K562 (cell line): ENCODE results near the gene FADS1. TPM values are rescaled to one million over a fixed set of nuclear protein-coding genes. Genes with fewer than 3 reads are reported as not detected.
A peak's percentile ranks its signal among the peaks of the same experiment; 100 is the strongest.

Source experiments
- ATF1 ChIP-seq, 2 experiments: fragments of 450-650 bp in 1 of 2; IDR thresholded peaks; 2 replicates each; pipeline ENCODE4 v1.6.1; 2016; ENCODE audit warnings: missing compliant biosample characterization in 1 of 2, missing genetic modification characterization in 1 of 2
- DLX4 ChIP-seq: fragments of 250-450 bp; sonication (Bioruptor Pico); IDR thresholded peaks from 2 replicates; pipeline ENCODE4 v1.6.1; 2021; ENCODE audit warnings: mild to moderate bottlenecking
- EGR1 ChIP-seq: fragments of 450-650 bp; conservative IDR thresholded peaks from 2 replicates; pipeline ENCODE4 v1.6.1; 2017; ENCODE audit warnings: mild to moderate bottlenecking
- ETV5 ChIP-seq: sonication (generic); formaldehyde crosslinking; IDR thresholded peaks from 2 replicates; pipeline ENCODE4 v1.4.0; 2020; ENCODE audit warnings: low read depth, mild to moderate bottlenecking, missing genetic modification reagents
- KLF1 ChIP-seq: fragments of 450-650 bp; IDR thresholded peaks from 2 replicates; pipeline ENCODE4 v1.6.1; 2016; ENCODE audit warnings: missing genetic modification characterization, missing compliant biosample characterization
- NR1H2 ChIP-seq: sonication (generic); formaldehyde crosslinking; IDR thresholded peaks from 2 replicates; pipeline ENCODE4 v1.4.0; 2020; ENCODE audit warnings: mild to moderate bottlenecking, missing genetic modification reagents
- NR2C2 ChIP-seq, 2 experiments: fragments of 200-800 bp in 1 of 2; sonication (Bioruptor generic) in 1 of 2; sonication (generic) in 1 of 2; formaldehyde crosslinking in 1 of 2; IDR thresholded peaks; 2 replicates each; pipeline versions ENCODE4 v1.6.1 to v1.8.0; 2016 to 2022; ENCODE audit warnings: mild to moderate bottlenecking in 1 of 2, missing compliant biosample characterization in 1 of 2, missing genetic modification characterization in 1 of 2, missing genetic modification reagents in 1 of 2
- PRMT5 ChIP-seq: sonication (generic); formaldehyde crosslinking; IDR thresholded peaks from 2 replicates; pipeline ENCODE4 v1.5.0; 2020; ENCODE audit warnings: missing genetic modification reagents
- RBM25 ChIP-seq: fragments of 200-400 bp; formaldehyde crosslinking; IDR thresholded peaks from 2 replicates; pipeline ENCODE4 v1.6.1; 2018; ENCODE audit warnings: low read length, low read depth, moderate library complexity; ENCODE audit not compliant: severe bottlenecking
- SAP30 ChIP-seq: fragments of 200-600 bp; sonication (generic); IDR thresholded peaks from 2 replicates; pipeline ENCODE4 v1.6.1; 2012; ENCODE audit warnings: borderline replicate concordance, low read depth, mild to moderate bottlenecking, moderate library complexity, low read length, control low read depth, inconsistent platforms; ENCODE audit not compliant: insufficient read depth, poor library complexity, severe bottlenecking
- SREBF1 ChIP-seq: fragments of 150-350 bp; IDR thresholded peaks from 2 replicates; pipeline ENCODE4 v1.6.1; 2014; ENCODE audit warnings: antibody characterized with exemption, low read depth, low read length, borderline replicate concordance
- THRA ChIP-seq: fragments of 450-650 bp; IDR thresholded peaks from 2 replicates; pipeline ENCODE4 v1.6.1; 2017; ENCODE audit warnings: mild to moderate bottlenecking, moderate library complexity
- THRB ChIP-seq: fragments of 450-650 bp; formaldehyde crosslinking; conservative IDR thresholded peaks from 2 replicates; pipeline ENCODE4 v1.4.0; 2022; ENCODE audit warnings: mild to moderate bottlenecking, missing genetic modification characterization
- ZBTB43 ChIP-seq: sonication (generic); formaldehyde crosslinking; IDR thresholded peaks from 2 replicates; pipeline ENCODE4 v1.8.0; 2023; ENCODE audit warnings: mild to moderate bottlenecking, missing genetic modification reagents
- ZNF134 ChIP-seq: fragments of 250-450 bp; sonication (Bioruptor Pico); conservative IDR thresholded peaks from 2 replicates; pipeline ENCODE4 v1.4.0; 2020
- ZNF140 ChIP-seq: fragments of 250-450 bp; sonication (Bioruptor Pico); IDR thresholded peaks from 2 replicates; pipeline ENCODE4 v1.8.0; 2021; ENCODE audit warnings: moderate library complexity, mild to moderate bottlenecking, inconsistent platforms
- ZNF232 ChIP-seq: sonication (generic); formaldehyde crosslinking; IDR thresholded peaks from 2 replicates; pipeline ENCODE4 v1.8.0; 2022; ENCODE audit warnings: mild to moderate bottlenecking, missing genetic modification reagents
- ZNF277 ChIP-seq: fragments of 250-450 bp; sonication (Bioruptor Pico); IDR thresholded peaks from 2 replicates; pipeline ENCODE4 v1.8.0; 2022; ENCODE audit warnings: inconsistent platforms, mild to moderate bottlenecking, moderate library complexity, borderline replicate concordance
- ZNF3 ChIP-seq: fragments of 250-450 bp; sonication (Bioruptor Pico); IDR thresholded peaks from 2 replicates; pipeline ENCODE4 v1.5.0; 2021; ENCODE audit warnings: mild to moderate bottlenecking, moderate library complexity
- ZNF354B ChIP-seq: fragments of 250-450 bp; sonication (Bioruptor Pico); IDR thresholded peaks from 2 replicates; pipeline ENCODE4 v1.4.0; 2020
- ZNF717 ChIP-seq: fragments of 250-450 bp; sonication (Bioruptor Pico); IDR thresholded peaks from 2 replicates; pipeline ENCODE4 v1.5.0; 2021
- ZSCAN32 ChIP-seq: fragments of 450-650 bp; formaldehyde crosslinking; IDR thresholded peaks from 2 replicates; pipeline ENCODE4 v1.4.0; 2020; ENCODE audit warnings: mild to moderate bottlenecking, moderate library complexity
- polyA plus RNA-seq, 8 experiments: library from polyadenylated mRNA; depleted of rRNA in 4 of 8; stranded (reverse) in 5 of 8; unstranded in 3 of 8; fragments of >200 nt; fragmentation: Nextera tagmentation in 2 of 8; fragmentation: Illumina TruSeq in 1 of 8; extraction: Ambion mirVana in 2 of 8; extraction: Trizol in 1 of 8; gene quantifications; 2 replicates each; pipeline versions ENCODE4 v1.2.1 to v1.2.3, GENCODE V29; 2011 to 2014; ENCODE audit warnings: inconsistent platforms in 1 of 8, missing spikeins in 1 of 8
- total RNA-seq, 7 experiments: library from RNA; depleted of rRNA in 6 of 7; stranded (reverse); fragments of >200 nt in 6 of 7; fragmentation: Illumina TruSeq in 2 of 7; extraction: Trizol in 2 of 7; gene quantifications; 2 replicates each; pipeline versions ENCODE4 v1.2.1 to v1.2.3, GENCODE V29; 2011 to 2021; ENCODE audit warnings: low replicate concordance in 1 of 7

FADS1 gene
- total and polyA plus RNA-seq, 9 of the 15 experiments (the other 6 are each of a cell fraction or from before 2014, with no cell fraction given), result 110 to 864 (median 364) TPM

- no peak for TF ChIP-seq ZNF277
- no peak for TF ChIP-seq THRA
- no peak for TF ChIP-seq DLX4 (CRISPR knock-in tag)
- TF ChIP-seq SREBF1, result peak; percentile 97
- peak; percentile 96 for TF ChIP-seq ETV5
- no peak for TF ChIP-seq ZNF3
- TF ChIP-seq EGR1, result no peak
- no peak for TF ChIP-seq ZBTB43 (CRISPR knock-in tag)
- no peak for TF ChIP-seq PRMT5
- no peak for TF ChIP-seq NR2C2 (CRISPR knock-in tag; IDR thresholded peaks at IDR 0.05)
- TF ChIP-seq NR2C2 (tag; IDR thresholded peaks at IDR 0.05), result peak; percentile 73; the same call in 1 of the 2 replicates
- TF ChIP-seq KLF1, result peak; percentile 56
- TF ChIP-seq ZNF140 (CRISPR knock-in tag), result no peak
- TF ChIP-seq ZNF134 (CRISPR knock-in tag), result peak; percentile 33; the same call in 1 of the 2 replicates
- no peak for TF ChIP-seq NR1H2 (CRISPR knock-in tag)
- no peak for TF ChIP-seq THRB (CRISPR knock-in tag)
- no peak for TF ChIP-seq ZNF354B
- no peak for TF ChIP-seq SAP30
- TF ChIP-seq RBM25, result no peak
- TF ChIP-seq ZNF717 (CRISPR knock-in tag), result no peak
- TF ChIP-seq ATF1 (CRISPR knock-in tag; IDR thresholded peaks at IDR 0.05), result no peak
- 0 out of 2 replicates have a peak, but pooled peaks have one; percentile 43 for TF ChIP-seq ATF1 (tag; IDR thresholded peaks at IDR 0.05)
- no peak for TF ChIP-seq ZNF232 (CRISPR knock-in tag)
- no peak for TF ChIP-seq ZSCAN32 (CRISPR knock-in tag)
Observed at GRCh38 chr11:61834278-61835048, 17.7 kb upstream of the FADS1 start (continued).
